Amygdala (tissue), 56 donors: ENCODE measurements around the gene ZMIZ1.

ENCODE experiments used
- DNase-seq, 56 donors: peaks; one replicate each; lab custom pipeline; 2025; lab: John Stamatoyannopoulos, UW

The ZMIZ1 gene

DNA sequence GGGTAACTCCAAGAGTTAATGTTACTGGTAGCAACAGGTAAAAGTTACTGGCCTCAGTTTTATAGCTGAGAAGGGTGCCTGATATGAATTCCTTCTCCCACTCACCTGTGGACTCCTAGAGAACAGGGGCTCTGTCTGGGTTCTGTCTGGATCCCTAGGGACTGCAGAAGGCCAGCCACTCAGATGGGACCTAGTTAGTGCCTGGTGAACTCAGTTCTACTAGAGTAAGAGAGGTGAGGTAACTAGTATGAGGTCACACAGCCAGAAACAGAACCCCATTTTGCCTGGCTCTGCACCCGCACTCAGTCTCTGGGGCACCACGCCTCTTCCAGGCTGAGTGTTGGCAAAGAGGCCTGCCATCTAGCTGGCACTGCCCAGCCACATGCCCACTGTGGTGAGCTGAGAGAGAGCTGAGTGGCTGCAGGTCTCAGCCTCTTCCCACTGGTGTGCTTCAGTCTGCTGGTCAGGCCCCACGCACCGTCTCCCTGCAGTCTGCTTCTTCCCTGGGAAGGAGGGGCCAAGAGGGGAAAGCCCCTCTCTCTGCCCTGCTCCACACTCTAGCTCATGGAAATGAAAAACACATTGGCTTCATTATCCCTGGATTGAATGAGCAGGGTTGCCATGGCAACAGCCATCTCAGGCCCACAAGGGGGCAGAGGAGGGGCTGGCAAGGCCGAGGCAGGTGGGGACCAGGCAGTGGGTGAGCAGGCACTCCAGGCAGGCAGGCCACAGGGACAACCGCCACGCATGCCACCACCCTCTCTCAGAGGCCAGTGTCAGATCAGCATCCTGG, 110.6 kb downstream of the ZMIZ1 start:
- peak in 11 of 56 donors; percentile 21 to 81 (median 60) for DNase-seq

DNA sequence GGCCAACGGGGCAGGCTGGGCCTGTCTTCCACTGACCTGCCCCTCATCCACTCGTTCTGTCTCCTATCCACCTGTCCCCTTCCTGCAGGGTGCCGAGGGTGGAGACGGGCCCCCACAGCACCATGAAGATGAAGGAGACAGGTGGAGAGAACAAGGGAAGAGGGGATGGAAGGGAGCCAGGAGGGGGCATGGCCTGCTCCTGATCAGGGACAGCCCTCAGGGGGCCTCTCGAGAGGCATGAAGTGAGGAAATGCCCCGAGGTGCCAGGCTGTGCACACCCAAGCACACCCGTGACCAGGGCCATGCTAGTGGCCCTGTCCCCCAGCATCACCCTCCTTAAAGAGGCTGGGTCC, 111.2 kb downstream of the ZMIZ1 start:
- no peak for DNase-seq

DNA sequence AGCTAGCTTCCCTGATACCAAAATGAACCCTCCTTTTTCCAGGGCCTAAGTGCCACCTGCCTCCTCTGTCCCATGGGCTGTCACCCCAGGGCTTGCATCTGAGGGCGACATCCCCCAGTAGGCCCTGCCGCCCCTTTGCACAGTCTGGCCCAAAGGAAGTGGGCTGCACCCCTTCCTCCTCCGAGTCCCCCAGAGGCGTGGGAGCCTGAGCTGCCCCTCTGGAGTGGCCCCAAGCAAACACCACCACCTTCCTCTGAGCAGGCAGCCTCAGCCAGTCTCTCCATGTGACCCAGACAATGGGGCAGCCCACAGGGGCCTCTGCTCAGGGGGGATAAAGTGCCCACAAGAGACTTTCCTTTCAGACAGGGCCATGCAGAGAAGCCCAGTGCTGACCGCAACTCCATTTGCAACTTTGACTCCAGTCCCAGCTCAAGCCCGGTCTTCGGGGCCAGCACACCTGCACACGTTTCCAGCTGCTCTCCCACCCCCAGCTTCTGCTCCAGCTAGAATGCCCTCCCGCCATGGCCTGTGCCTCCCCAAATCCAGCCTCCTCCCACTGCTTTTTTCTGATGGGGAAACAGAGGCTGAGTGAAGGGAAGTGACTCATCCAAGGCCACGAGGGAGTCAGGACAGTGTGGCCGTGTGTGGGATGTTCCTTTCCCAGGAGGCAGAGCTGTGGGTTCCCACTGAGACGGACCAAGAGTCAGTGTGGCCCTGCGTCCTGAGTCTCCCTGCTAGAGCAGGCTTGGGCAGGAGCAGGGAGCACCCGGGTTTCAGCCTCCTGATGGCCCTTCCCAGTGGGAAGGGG, 111.9 kb downstream of the ZMIZ1 start:
- DNase-seq: no peak

DNA sequence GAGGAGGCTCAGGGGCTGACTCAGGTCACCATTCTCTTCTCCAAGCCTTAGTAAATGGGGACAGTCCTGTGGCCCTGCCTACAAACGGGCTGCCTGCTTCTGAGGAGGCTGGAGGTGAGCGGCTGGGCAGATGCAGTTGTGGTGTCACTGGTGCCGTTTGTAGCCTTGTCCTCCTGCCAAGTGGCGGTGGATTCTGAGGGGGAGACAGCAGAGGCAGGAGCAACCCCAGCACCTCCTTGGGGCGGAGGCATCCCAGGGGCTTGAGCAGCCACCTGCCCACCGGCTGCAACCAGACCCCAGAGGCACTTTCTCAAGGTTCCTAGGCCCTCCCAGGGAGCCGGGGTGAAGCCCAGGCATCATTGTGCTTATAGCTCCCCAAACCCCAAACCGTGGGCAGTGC, 112.5 kb downstream of the ZMIZ1 start:
- no peak for DNase-seq

DNA sequence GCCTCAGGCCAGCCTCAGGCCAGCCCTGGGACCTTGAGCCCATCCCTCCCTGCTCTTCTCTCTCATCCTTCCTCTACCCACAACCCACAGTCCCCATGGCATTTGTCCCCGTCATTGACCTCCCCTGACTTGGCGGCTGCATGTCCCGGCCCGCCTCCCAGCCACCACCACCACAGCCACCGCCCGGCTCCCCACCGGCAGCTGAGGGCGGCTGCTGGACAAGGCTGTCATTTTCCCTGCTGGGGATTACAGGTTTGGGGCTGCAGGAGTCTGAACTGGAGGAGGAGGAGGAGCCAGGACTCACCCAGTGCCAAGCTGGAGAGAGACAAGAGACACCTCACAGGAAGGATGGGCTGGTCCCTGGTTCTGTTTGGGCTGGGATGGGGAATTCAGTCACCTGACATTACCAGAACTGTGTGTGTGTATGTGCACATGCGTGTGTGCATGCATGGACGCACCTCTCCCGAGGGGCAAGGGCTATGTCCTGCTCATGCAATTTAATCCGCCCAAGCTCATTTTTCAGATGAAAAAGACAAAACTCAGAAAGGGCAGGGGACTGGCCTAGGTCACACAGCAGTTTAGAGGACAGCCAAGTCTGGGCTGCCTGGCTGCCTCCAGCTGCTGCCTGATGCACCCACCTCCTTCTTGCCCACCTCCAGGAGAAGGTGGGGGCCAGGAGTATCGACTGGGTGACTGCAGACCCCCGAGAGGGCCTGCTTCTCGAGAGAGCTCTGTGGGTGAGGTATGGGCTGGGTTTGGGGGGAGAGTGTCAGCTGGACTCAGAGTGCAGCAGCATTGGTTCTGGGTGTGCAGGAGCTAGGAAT, 113.1 kb downstream of the ZMIZ1 start:
- DNase-seq: no peak

DNA sequence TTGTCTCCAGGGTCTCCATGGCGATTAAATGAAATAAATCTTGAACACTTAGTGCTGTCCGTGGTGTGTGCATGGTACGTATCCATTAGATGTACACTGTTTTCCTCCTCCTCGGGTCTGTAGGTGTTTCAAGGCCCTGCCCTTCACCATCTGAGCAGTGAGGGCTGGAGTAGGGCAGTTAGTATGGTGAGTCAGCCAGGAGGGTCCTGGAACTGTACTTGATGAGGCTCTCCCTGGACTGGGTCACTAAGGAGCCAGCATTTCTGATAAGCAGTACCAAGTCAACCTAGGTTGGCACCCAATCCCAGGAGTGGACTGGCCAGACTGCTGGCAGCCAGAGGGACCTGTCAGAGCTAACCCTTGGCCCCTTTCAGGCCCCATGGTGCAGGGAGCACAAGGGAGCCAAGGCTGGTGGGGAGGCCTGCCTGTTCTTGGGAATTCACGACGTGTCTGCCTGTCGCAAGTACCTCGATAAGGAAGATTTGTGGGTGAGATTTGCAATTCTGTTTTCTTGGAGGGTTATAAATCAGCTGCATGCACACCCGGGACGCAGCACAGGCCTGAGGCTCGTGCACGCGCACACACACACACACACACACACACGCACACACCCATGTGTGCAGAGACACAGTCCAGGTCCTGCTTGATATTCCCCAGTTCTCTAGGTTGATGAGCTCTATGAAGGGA, 114.2 kb downstream of the ZMIZ1 start:
- no peak for DNase-seq

DNA sequence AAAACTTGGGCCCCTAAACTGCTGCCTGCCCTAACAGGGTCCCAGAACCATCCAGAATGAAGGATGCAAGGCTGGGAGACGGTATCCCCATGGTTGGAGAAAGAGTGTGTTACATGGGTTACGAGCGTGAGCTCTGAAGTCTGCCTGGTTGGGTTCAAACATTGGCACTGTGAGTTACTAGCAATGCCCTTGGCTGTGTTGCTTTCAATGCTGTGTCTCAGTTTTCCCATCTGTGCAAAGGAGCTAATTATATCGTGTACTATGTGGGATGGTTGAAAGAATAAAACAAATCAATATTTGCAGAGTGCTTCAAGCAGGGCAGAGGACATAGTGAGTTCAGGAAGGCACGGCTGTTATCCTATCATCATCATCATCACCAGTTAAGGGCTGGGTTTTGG, 114.7 kb downstream of the ZMIZ1 start:
- DNase-seq: no peak

DNA sequence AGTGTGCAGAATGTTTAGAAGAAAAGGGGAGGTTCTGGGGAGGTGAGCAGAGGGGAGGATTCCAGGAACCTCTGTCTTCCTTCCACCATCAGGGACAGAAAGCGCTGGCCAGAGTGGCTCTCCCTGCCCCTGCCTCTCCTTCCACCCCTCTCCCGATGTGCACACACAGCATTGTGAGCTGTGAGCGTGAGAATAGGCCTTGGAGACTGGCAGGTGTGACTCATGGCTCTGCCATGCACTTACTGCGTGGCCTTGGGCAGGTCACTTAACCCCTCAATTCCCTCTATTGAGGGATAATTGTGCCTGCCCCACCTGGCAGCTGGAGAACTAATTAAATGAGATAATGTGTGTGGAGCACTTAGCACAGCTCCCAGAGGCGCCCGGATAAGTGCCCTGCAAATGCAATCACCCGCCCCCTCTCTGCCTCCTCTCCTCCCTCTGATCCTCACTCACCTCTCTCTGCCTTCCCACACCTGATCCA, 115.4 kb downstream of the ZMIZ1 start:
- DNase-seq: no peak

DNA sequence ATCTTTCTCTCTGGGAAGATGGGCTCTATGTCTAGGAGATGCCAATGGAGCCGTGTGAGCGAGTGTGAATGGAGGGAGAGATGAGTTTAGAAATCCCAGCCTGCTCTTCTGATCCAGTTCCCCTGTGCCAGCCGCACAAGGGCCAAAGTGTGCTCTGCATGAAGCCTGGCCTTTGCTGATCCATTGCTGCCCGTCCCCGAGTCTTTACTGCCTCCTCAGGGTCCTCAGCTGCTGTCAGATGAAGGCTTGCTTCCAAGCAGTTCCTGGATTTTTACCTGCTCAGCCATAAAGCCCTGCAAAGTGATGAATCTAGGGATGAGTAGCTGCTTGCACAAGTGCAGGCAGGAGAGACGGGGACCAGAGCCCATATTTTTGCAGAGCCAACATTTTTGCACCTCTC, 115.9 kb downstream of the ZMIZ1 start:
- DNase-seq: no peak

DNA sequence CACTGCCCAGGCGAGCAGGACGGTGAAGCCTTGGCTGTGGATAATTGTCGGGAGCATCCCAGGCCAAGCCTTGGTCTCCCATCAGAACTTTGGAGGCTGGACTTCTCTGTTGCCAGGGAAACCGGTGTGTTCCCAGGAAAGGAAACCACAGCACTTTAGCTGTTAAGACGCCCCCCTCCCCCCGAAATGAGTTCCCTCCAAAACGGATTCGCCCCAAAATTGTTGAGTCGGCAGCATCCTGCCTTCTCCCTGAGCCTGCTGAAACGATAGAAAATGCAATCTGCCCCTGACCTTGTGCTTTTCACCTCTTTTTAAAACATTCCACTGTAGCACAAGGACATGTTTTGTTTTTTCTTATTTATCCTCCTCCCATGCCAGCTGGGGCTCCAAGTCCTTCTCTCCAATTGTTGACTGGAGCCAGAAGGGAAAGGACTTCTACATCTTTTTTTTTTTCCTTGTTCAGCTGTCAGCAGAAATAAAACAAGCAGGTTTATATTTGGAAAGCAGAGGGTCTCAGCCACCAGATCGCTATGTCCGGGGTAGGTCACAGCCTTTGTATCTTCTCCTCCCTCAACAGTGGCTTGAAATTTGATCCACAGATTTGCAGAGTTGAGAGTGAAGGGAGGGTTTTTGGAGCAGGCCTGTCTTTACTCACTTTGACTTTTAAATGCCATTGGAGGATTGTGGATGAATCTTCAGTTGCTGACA, 116.5 kb downstream of the ZMIZ1 start:
- DNase-seq: peak in 3 of 56 donors; percentile 14 to 30 (median 27)

DNA sequence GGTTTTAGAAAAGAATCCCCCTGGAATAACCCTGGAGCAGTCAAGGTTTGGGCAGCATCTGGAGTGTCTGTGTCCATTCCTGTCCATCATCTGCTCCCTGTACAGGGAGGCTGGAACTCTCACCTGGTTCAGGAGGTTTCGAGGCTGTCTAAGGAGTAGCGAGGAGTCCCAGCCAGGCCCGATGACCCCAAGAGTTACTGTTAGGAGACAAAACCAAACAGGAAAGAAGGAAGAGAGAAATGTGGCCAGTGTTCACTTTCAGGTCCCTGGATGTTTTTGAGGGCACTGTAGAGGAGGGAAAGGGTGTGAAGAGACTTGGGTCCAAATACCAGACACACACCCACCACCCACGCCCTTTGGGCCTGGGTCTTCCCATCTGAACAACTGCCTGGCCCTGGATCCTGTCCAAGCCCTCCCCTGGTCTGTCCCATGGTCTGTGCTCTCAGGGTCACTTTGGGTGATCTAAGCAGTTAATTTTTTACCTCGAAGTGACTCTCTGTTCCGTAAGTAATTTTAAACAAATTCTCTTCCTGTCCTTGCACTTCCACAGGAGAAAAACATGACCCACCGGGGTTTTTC, 117.1 kb downstream of the ZMIZ1 start:
- no peak for DNase-seq

DNA sequence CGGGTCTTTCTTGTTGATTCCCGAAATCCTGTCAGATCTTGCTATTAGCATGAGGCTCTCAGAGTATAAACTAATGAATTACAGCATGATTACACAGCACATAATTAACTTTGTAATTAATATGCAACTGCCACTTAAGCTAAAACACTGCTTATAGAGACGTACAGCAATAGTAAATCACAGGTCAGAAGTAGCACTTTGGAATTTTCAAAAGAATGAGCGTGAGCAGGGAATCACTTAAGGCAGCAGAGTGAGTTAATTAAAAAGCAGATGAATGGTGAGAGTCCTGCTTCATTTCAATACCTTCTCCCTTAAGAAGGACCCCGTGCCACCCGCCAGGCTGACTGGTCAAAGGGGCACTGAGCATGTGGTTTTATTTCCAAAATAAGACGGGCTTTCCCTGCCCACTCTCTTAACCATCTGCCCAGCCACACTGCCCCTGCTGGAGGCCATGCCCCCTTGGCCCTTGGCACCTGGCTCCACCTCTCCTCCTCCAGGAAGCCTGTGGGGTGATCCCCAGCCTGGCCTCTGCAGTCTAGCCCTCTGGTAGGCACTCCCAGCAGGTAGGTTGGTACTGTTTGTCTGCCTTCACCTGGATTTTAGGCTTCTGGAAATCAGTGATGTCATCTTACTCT, 117.8 kb downstream of the ZMIZ1 start:
- DNase-seq: no peak

DNA sequence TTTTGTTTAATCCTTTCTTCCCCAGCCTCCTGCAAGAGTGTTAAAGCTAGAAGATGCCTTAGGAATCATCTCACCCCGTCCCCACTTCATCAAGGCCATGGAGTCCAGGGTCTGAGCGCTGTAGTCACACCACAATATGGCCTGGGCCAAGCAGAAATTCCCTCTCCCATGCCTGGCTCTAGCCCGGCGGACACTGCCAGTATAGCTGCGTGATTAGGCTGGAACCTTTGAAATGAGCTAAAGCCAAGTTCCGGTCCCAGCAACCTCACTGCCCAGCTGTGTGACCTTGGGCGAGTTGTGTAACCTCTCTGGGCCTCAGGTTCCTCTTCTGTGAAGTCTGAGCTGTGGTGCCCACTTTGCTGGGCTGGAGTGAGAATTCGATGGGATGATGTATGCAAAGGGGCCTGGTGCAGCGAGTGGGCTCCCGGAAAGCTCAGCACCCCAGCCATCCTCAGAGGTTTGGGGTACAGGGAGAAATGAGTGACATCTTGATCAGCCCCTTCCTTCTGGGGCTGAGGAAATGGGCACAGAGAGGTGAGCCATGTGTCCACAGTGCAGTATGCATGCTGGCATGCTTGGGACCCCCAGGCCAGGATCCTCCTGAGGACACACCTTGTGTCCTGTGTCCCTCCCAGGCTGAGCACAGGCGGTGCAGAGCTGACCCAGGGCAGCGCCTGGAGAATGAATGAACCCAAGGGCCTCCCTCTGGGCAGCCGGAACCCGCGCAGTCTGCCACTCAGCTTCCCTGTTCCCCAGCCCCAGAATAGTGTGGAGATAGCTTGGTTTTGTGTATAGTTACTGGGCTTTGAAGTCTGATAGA, 118.6 kb downstream of the ZMIZ1 start:
- no peak for DNase-seq

DNA sequence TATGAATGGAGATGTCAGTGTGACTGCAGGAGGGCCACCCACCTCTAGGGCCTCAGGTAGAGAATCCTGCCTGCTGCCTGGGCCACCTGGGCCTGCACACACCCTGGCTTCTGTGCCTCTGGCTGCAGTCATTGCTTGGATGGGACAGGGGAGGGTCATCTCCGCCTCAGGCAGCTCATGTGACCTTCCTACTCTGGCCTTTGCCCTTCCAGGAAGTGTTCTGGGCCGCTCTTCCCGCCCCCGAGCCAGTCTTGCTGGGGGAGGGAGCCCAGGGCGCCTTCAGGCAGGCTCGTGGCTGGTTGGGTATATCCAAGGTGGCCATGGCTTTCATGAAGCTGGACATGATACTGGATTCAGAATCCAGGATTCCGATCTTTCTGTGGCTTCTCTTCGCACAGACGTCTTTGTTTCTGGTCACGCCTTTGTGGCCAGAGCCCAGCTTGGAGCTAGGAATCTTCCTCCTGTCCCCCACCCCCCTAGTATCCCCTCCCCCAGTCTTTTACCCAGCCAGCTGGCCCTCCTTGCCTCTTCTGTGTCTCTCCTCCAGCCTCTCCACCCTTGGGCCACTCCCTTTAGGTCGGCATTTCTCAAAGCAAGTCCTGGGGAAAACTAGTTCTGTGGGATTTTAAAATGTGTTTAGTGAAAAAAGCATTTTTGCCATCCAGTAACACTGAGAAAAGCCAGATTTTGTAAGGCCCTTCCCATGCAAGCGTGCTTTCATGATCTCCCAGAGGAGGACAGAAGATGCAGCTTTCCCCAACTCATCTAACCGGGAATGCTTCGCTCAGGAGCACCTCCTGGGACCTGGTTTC, 119.6 kb downstream of the ZMIZ1 start:
- DNase-seq: no peak

DNA sequence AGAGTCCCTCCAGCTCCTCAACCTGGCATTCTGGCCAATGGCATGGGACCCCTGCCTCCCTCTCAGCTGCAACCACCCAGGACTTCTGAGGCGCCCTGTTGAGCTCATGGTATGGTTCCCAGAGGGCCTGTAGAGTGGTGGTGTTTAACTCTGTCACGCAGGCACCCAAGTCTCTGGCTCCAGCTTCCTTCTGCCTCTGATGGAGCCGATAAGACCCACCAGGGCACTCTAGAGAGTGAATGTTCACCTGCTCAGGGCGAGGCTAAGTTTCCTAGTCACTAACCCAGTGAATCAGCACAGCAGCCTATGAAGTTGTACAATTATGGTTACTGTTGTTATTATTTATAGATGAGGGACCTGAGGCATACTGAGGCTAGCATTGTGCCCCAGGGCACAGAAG, 120.4 kb downstream of the ZMIZ1 start:
- DNase-seq: no peak

DNA sequence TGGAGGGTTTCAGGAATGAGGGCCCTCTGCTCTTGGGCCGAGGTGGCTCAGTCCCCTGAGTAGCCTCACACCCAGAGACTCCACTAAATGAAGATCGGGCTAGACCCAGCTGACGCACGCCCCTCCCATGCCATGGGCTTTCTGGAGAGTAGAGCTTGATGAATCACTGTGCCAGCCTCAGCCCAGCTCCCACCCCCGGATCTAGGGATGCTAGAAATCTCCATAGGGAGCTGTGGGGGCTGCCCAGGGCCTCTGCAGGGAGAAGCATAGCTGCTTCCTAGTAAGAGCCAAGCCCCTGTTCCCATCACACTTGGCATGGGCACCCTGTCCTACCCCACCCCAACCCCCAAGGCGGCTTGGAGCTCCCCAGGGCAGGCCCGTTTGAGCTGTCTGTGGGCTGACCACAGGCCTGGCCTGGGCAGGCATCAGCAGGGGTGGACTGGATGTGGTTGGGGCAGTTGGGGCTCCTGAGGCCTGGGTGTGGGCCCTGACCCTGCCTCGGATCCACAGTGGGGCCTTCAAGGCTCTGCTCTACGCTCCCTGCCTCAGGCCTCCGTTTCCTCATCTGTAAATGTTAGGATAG, 121.2 kb downstream of the ZMIZ1 start:
- DNase-seq: peak in 25 of 56 donors; percentile 19 to 74 (median 45)
